ENCODE results near the gene ITGAV. TPM values are rescaled to one million over a fixed set of nuclear protein-coding genes. Genes with fewer than 3 reads are reported as not detected.

ITGAV gene
- total and polyA plus RNA-seq, 4 donors, result 6.6 to 31.3 (median 12.0) TPM

DNA sequence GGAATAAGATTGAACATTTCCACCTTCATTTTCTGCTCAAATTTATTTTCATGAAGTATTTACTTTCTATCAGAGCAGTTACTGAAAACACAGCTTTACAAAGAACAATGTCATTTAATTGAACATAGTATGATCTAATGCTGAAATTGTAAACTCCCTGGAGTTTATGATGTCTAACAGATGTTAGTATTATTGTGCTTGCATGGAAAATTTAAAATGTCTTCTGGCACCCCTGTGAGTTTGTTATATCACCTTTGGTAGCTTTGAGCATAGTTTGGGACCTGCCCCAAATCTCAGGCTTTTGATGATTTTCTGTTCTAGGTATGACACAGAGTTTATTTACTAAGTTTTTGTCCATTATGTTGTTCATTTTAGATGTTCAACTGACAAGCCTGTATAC, 132.1 kb downstream of the ITGAV start:
- no peak overlapping the region for H3K27ac ChIP-seq (ENCODE audit: low read depth in 1 of 2, low read length in 2 of 2)
- TF ChIP-seq RXRA (IDR thresholded peaks at IDR 0.05) (no peak), FOXA1 (IDR thresholded peaks at IDR 0.05) (no peak), GABPA (IDR thresholded peaks at IDR 0.05 in 1 of 2, conservative IDR thresholded peaks at IDR 0.05 in 1 of 2) (no peak), HNF4G (IDR thresholded peaks at IDR 0.05) (no peak), SP1 (IDR thresholded peaks at IDR 0.05) (no peak), YY1 (IDR thresholded peaks at IDR 0.05) (no peak), JUND (IDR thresholded peaks at IDR 0.05) (no peak), TAF1 (conservative IDR thresholded peaks at IDR 0.05) (no peak)
- TF ChIP-seq, protein P1, sequence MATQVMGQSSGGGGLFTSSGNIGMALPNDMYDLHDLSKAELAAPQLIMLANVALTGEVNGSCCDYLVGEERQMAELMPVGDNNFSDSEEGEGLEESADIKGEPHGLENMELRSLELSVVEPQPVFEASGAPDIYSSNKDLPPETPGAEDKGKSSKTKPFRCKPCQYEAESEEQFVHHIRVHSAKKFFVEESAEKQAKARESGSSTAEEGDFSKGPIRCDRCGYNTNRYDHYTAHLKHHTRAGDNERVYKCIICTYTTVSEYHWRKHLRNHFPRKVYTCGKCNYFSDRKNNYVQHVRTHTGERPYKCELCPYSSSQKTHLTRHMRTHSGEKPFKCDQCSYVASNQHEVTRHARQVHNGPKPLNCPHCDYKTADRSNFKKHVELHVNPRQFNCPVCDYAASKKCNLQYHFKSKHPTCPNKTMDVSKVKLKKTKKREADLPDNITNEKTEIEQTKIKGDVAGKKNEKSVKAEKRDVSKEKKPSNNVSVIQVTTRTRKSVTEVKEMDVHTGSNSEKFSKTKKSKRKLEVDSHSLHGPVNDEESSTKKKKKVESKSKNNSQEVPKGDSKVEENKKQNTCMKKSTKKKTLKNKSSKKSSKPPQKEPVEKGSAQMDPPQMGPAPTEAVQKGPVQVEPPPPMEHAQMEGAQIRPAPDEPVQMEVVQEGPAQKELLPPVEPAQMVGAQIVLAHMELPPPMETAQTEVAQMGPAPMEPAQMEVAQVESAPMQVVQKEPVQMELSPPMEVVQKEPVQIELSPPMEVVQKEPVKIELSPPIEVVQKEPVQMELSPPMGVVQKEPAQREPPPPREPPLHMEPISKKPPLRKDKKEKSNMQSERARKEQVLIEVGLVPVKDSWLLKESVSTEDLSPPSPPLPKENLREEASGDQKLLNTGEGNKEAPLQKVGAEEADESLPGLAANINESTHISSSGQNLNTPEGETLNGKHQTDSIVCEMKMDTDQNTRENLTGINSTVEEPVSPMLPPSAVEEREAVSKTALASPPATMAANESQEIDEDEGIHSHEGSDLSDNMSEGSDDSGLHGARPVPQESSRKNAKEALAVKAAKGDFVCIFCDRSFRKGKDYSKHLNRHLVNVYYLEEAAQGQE (IDR thresholded peaks at IDR 0.05), result no peak
- TF ChIP-seq, protein P2, sequence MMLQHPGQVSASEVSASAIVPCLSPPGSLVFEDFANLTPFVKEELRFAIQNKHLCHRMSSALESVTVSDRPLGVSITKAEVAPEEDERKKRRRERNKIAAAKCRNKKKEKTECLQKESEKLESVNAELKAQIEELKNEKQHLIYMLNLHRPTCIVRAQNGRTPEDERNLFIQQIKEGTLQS (IDR thresholded peaks at IDR 0.05), result no peak
- no peaks in the 10 kb centered on the region for H3K27me3 ChIP-seq (ENCODE audit: control insufficient read depth in 4 of 4, insufficient read depth in 4 of 4, low read length in 3 of 4)
- H3K36me3 ChIP-seq (ENCODE audit: control insufficient read depth in 4 of 4, insufficient read depth in 3 of 4, low read depth in 1 of 4, low read length in 3 of 4), result no peaks in the 10 kb centered on the region
- no peaks in the 10 kb centered on the region for H3K4me1 ChIP-seq (ENCODE audit: control insufficient read depth in 4 of 4, insufficient read depth in 4 of 4, low read length in 3 of 4)
- no peaks in the 10 kb centered on the region for H3K9me3 ChIP-seq (ENCODE audit: control insufficient read depth in 4 of 4, low read length in 3 of 4)
- no peak overlapping the region for H3K9ac ChIP-seq (ENCODE audit: low read depth in 1 of 2, low read length in 2 of 2)
- DNase-seq (ENCODE audit: low spot score), result no peak
- H3K4me3 ChIP-seq (ENCODE audit: low read depth in 1 of 3, low read length in 3 of 3), result no peak overlapping the region

DNA sequence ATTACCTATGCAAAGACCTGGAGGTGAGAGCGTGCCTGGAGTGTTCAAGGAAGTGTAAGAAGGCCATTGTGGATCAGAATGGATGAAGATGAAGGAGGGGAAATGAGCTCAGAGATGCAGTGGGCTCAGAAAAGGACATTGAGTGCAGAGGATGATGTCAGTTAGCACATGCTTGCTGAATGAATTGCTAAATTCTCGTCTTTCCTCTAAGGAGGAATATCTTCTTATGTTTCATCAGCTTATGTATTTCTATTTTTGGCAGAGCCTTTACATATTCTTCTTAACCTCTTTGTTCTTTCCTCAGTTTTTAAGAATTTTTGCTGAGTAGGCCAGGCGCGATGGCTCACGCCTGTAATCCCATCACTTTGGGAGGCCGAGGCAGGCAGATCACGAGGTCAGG, 134.9 kb downstream of the ITGAV start:
- DNase-seq (ENCODE audit: low spot score), result no peak
- Histone ChIP-seq H3K9ac (ENCODE audit: low read depth in 1 of 2, low read length in 2 of 2) (no peak overlapping the region), H3K9me3 (ENCODE audit: control insufficient read depth in 4 of 4, low read length in 3 of 4) (no peaks in the 10 kb centered on the region), H3K27me3 (ENCODE audit: control insufficient read depth in 4 of 4, insufficient read depth in 4 of 4, low read length in 3 of 4) (no peaks in the 10 kb centered on the region), H3K36me3 (ENCODE audit: control insufficient read depth in 4 of 4, insufficient read depth in 3 of 4, low read depth in 1 of 4, low read length in 3 of 4) (no peaks in the 10 kb centered on the region), H3K4me3 (ENCODE audit: low read depth in 1 of 3, low read length in 3 of 3) (no peak overlapping the region), H3K4me1 (ENCODE audit: control insufficient read depth in 4 of 4, insufficient read depth in 4 of 4, low read length in 3 of 4) (no peaks in the 10 kb centered on the region), H3K27ac (ENCODE audit: low read depth in 1 of 2, low read length in 2 of 2) (no peak overlapping the region)
- TF ChIP-seq, protein P1 (IDR thresholded peaks at IDR 0.05), result no peak
- TF ChIP-seq RAD21 (IDR thresholded peaks at IDR 0.05) (no peak), FOXA1 (IDR thresholded peaks at IDR 0.05) (no peak), EGR1 (IDR thresholded peaks at IDR 0.05; ENCODE audit: low read depth in 2 of 2) (no peak), FOXA2 (IDR thresholded peaks at IDR 0.05) (no peak), HNF4A (conservative IDR thresholded peaks at IDR 0.05) (no peak), NR2F2 (IDR thresholded peaks at IDR 0.05) (no peak), HNF4G (IDR thresholded peaks at IDR 0.05) (no peak), JUND (IDR thresholded peaks at IDR 0.05) (no peak), TAF1 (conservative IDR thresholded peaks at IDR 0.05) (no peak), GABPA (IDR thresholded peaks at IDR 0.05 in 1 of 2, conservative IDR thresholded peaks at IDR 0.05 in 1 of 2) (no peak)
- TF ChIP-seq, protein P3, sequence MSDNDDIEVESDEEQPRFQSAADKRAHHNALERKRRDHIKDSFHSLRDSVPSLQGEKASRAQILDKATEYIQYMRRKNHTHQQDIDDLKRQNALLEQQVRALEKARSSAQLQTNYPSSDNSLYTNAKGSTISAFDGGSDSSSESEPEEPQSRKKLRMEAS (IDR thresholded peaks at IDR 0.05), result no peak
- TF ChIP-seq, protein P4, sequence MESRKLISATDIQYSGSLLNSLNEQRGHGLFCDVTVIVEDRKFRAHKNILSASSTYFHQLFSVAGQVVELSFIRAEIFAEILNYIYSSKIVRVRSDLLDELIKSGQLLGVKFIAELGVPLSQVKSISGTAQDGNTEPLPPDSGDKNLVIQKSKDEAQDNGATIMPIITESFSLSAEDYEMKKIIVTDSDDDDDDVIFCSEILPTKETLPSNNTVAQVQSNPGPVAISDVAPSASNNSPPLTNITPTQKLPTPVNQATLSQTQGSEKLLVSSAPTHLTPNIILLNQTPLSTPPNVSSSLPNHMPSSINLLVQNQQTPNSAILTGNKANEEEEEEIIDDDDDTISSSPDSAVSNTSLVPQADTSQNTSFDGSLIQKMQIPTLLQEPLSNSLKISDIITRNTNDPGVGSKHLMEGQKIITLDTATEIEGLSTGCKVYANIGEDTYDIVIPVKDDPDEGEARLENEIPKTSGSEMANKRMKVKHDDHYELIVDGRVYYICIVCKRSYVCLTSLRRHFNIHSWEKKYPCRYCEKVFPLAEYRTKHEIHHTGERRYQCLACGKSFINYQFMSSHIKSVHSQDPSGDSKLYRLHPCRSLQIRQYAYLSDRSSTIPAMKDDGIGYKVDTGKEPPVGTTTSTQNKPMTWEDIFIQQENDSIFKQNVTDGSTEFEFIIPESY (IDR thresholded peaks at IDR 0.05), result no peak
- TF ChIP-seq, protein P5, sequence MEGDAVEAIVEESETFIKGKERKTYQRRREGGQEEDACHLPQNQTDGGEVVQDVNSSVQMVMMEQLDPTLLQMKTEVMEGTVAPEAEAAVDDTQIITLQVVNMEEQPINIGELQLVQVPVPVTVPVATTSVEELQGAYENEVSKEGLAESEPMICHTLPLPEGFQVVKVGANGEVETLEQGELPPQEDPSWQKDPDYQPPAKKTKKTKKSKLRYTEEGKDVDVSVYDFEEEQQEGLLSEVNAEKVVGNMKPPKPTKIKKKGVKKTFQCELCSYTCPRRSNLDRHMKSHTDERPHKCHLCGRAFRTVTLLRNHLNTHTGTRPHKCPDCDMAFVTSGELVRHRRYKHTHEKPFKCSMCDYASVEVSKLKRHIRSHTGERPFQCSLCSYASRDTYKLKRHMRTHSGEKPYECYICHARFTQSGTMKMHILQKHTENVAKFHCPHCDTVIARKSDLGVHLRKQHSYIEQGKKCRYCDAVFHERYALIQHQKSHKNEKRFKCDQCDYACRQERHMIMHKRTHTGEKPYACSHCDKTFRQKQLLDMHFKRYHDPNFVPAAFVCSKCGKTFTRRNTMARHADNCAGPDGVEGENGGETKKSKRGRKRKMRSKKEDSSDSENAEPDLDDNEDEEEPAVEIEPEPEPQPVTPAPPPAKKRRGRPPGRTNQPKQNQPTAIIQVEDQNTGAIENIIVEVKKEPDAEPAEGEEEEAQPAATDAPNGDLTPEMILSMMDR (IDR thresholded peaks at IDR 0.05; ENCODE audit: low read depth, low read length, missing input control), result no peak
- TF ChIP-seq, protein P2 (IDR thresholded peaks at IDR 0.05), result no peak
- WGBS, result 78% methylated on average over 7 of the region's 7 CpGs

Measured in liver (tissue), 9 donors.